ENCODE data around the gene DCAF11.

GRCh38 chr14:24136684-24137528 is 22.3 kb downstream of the DCAF11 start:
- TF ChIP-seq EZH2 (IDR thresholded peaks at IDR 0.05; ENCODE audit: insufficient read depth, poor library complexity, severe bottlenecking) (no peak), EZH2phosphoT487 (IDR thresholded peaks at IDR 0.05; ENCODE audit: insufficient read depth, low read depth) (no peak)

Data from GM23248 (cell line).